DMS79 treated with DMSO at 0.1 percent for 48 hours (cell line): ENCODE results near the gene SATB1.
"Not testable (repeated sequence)": the region's sequence is repeated elsewhere in the genome, so short reads cannot be mapped to it uniquely, and the experiment has no call there.

Source experiments
- DNase-seq: peaks from one replicate; lab custom pipeline; 2025; lab: John Stamatoyannopoulos, UW

The SATB1 gene

GRCh38 chr3:18424729-18425640 lies at the start of gene SATB1:
SATB1 (minus strand) TSS chr3:18425339; CDS start chr3:18420967, 4,372 bp downstream.
- no peak for DNase-seq

- no peak for DNase-seq
These were observed 49.1 kb upstream of the SATB1 start for GRCh38 chr3:18474202-18474601.

- DNase-seq: no peak
These were observed 44.6 kb upstream of the SATB1 start for GRCh38 chr3:18469775-18470174.

- DNase-seq: no peak
These were observed 41.0 kb upstream of the SATB1 start for GRCh38 chr3:18466136-18466535.

GRCh38 chr3:18454766-18455165 lies 29.6 kb upstream of the SATB1 start:
- DNase-seq: no peak

GRCh38 chr3:18449618-18450017 lies 24.5 kb upstream of the SATB1 start:
- not testable (repeated sequence) for DNase-seq

GRCh38 chr3:18447720-18448119 lies 22.6 kb upstream of the SATB1 start:
- DNase-seq: no peak

GRCh38 chr3:18446149-18446825 lies 21.1 kb upstream of the SATB1 start:
- no peak for DNase-seq

GRCh38 chr3:18445401-18446148 lies 20.4 kb upstream of the SATB1 start:
- DNase-seq: no peak

GRCh38 chr3:18444595-18445400 lies 19.7 kb upstream of the SATB1 start:
- no peak for DNase-seq

GRCh38 chr3:18443665-18444594 lies 18.8 kb upstream of the SATB1 start:
- DNase-seq: no peak

- no peak for DNase-seq
These were observed 17.9 kb upstream of the SATB1 start for GRCh38 chr3:18442756-18443664.

- DNase-seq: no peak
These were observed 16.4 kb upstream of the SATB1 start for GRCh38 chr3:18441551-18441950.

GRCh38 chr3:18440066-18440722 lies 15.1 kb upstream of the SATB1 start:
- DNase-seq: no peak

GRCh38 chr3:18439281-18439680 lies 14.1 kb upstream of the SATB1 start:
- DNase-seq: no peak

- no peak for DNase-seq
These were observed 13.4 kb upstream of the SATB1 start for GRCh38 chr3:18438586-18438985.

GRCh38 chr3:18436213-18436612 lies 11.1 kb upstream of the SATB1 start:
- DNase-seq: no peak

GRCh38 chr3:18434711-18435110 lies 9.6 kb upstream of the SATB1 start:
- DNase-seq: no peak

GRCh38 chr3:18432752-18433151 lies 7.6 kb upstream of the SATB1 start:
- no peak for DNase-seq
